ENCODE measurements around the gene ABCC4. TPM values are rescaled to one million over a fixed set of nuclear protein-coding genes. Genes with fewer than 3 reads are reported as not detected.

The ABCC4 gene
- total and polyA plus RNA-seq, 2 donors (not counting 1 experiment from before 2014, with no cell fraction given) = 35.2 to 98.8 TPM

DNA sequence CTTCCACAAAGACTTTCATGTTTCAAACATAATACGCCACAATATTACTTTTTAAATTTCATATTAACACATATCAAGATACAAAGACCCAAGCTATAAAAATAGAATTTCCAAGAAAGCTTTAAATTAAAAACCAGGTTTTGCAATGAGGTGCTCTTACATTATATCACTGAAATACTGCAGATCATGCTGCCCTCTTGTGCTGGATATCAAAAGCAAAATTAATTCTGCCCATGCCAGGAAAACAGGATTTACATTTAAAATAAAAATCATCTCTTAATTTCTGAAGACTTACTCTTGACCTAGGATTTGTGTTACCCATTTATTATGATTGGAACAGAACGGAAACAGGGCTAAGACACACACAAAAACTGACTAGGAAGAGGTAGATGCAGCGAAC is 145.0 kb downstream of the ABCC4 start:
- H3K4me1 ChIP-seq (ENCODE audit: control insufficient read depth, extremely low read depth, insufficient read depth, low read length) = no peaks in the 10 kb centered on the region
- TF ChIP-seq EZH2 (IDR thresholded peaks at IDR 0.05; ENCODE audit: low read length, missing control alignments) = no peak
- TF ChIP-seq, protein P1, sequence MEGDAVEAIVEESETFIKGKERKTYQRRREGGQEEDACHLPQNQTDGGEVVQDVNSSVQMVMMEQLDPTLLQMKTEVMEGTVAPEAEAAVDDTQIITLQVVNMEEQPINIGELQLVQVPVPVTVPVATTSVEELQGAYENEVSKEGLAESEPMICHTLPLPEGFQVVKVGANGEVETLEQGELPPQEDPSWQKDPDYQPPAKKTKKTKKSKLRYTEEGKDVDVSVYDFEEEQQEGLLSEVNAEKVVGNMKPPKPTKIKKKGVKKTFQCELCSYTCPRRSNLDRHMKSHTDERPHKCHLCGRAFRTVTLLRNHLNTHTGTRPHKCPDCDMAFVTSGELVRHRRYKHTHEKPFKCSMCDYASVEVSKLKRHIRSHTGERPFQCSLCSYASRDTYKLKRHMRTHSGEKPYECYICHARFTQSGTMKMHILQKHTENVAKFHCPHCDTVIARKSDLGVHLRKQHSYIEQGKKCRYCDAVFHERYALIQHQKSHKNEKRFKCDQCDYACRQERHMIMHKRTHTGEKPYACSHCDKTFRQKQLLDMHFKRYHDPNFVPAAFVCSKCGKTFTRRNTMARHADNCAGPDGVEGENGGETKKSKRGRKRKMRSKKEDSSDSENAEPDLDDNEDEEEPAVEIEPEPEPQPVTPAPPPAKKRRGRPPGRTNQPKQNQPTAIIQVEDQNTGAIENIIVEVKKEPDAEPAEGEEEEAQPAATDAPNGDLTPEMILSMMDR (conservative IDR thresholded peaks at IDR 0.05 in 1 of 2, IDR thresholded peaks at IDR 0.05 in 1 of 2; ENCODE audit: low read depth in 1 of 2, low read length in 2 of 2) = peak in 1 of 2 donors; percentile 44
- no peak overlapping the region for H3K4me3 ChIP-seq (replicated peaks in 1 of 4; ENCODE audit: control extremely low read depth in 1 of 4, insufficient read depth in 1 of 4, low read depth in 3 of 4, low read length in 4 of 4)
- H3K9ac ChIP-seq (ENCODE audit: insufficient read depth, low read length) = no peak overlapping the region
- no peaks in the 10 kb centered on the region for H4K20me1 ChIP-seq (ENCODE audit: control insufficient read depth, extremely low read depth, insufficient read depth, low read length)
- peak; percentile 16 to 61 for DNase-seq (ENCODE audit: low read depth in 2 of 2)
- no peaks in the 10 kb centered on the region for H3K79me2 ChIP-seq (ENCODE audit: control insufficient read depth, insufficient read depth, low read length)
- peaks cover 5% of the 10 kb centered on the region for H3K36me3 ChIP-seq (ENCODE audit: control insufficient read depth, insufficient read depth, low read length)
- no peak overlapping the region for H3K27ac ChIP-seq (ENCODE audit: insufficient read depth, low read length)
- no peaks in the 10 kb centered on the region for H3K27me3 ChIP-seq (ENCODE audit: control insufficient read depth, insufficient read depth, low read length)
- no peaks in the 10 kb centered on the region for H3K9me3 ChIP-seq (ENCODE audit: control insufficient read depth, insufficient read depth, low read depth, low read length)
- H2AFZ ChIP-seq (ENCODE audit: low read length) = no peak overlapping the region
- no peak overlapping the region for H3K4me2 ChIP-seq (ENCODE audit: extremely low read depth, insufficient read depth, low read length)

DNA sequence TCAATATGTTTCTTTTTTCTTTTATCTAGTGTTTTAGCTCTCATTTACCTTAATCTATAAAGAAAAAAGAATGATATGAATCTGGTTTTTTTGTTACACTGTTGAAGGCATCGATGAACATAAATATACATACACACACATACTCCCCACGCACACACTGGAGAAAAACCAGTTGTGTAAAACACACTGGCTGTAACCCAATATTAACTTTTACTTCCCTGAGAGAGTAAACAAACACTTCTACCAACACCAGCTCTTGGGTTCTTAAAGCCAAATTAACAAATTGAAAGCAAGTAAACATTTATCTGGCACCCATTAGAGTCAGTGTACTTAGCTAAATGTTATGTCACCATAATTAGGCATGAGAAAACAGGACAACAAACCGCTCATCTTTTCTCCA is 145.7 kb downstream of the ABCC4 start:
- no peak for TF ChIP-seq EZH2 (IDR thresholded peaks at IDR 0.05; ENCODE audit: low read length, missing control alignments)
- TF ChIP-seq, protein P1 (conservative IDR thresholded peaks at IDR 0.05 in 1 of 2, IDR thresholded peaks at IDR 0.05 in 1 of 2; ENCODE audit: low read depth in 1 of 2, low read length in 2 of 2) = no peak
- no peak overlapping the region for H3K27ac ChIP-seq (ENCODE audit: insufficient read depth, low read length)
- no peaks in the 10 kb centered on the region for H4K20me1 ChIP-seq (ENCODE audit: control insufficient read depth, extremely low read depth, insufficient read depth, low read length)
- no peak overlapping the region for H3K9ac ChIP-seq (ENCODE audit: insufficient read depth, low read length)
- no peaks in the 10 kb centered on the region for H3K9me3 ChIP-seq (ENCODE audit: control insufficient read depth, insufficient read depth, low read depth, low read length)
- H3K4me2 ChIP-seq (ENCODE audit: extremely low read depth, insufficient read depth, low read length) = no peak overlapping the region
- no peaks in the 10 kb centered on the region for H3K79me2 ChIP-seq (ENCODE audit: control insufficient read depth, insufficient read depth, low read length)
- DNase-seq (ENCODE audit: low read depth in 2 of 2) = no peak
- no peaks in the 10 kb centered on the region for H3K4me1 ChIP-seq (ENCODE audit: control insufficient read depth, extremely low read depth, insufficient read depth, low read length)
- no peak overlapping the region for H3K4me3 ChIP-seq (replicated peaks in 1 of 4; ENCODE audit: control extremely low read depth in 1 of 4, insufficient read depth in 1 of 4, low read depth in 3 of 4, low read length in 4 of 4)
- no peak overlapping the region for H2AFZ ChIP-seq (ENCODE audit: low read length)
- H3K27me3 ChIP-seq (ENCODE audit: control insufficient read depth, insufficient read depth, low read length) = no peaks in the 10 kb centered on the region
- peaks cover 5% of the 10 kb centered on the region for H3K36me3 ChIP-seq (ENCODE audit: control insufficient read depth, insufficient read depth, low read length)

GRCh38 chr13:95155093-95155492 is 146.2 kb downstream of the ABCC4 start:
- DNase-seq (ENCODE audit: low read depth in 2 of 2) = no peak
- Histone ChIP-seq H3K9me3 (ENCODE audit: control insufficient read depth, insufficient read depth, low read depth, low read length) (no peaks in the 10 kb centered on the region), H3K4me3 (replicated peaks in 1 of 4; ENCODE audit: control extremely low read depth in 1 of 4, insufficient read depth in 1 of 4, low read depth in 3 of 4, low read length in 4 of 4) (no peak overlapping the region), H3K36me3 (ENCODE audit: control insufficient read depth, insufficient read depth, low read length) (peaks cover 3% of the 10 kb centered on the region), H3K27me3 (ENCODE audit: control insufficient read depth, insufficient read depth, low read length) (no peaks in the 10 kb centered on the region), H2AFZ (ENCODE audit: low read length) (no peak overlapping the region), H3K79me2 (ENCODE audit: control insufficient read depth, insufficient read depth, low read length) (no peaks in the 10 kb centered on the region), H3K4me1 (ENCODE audit: control insufficient read depth, extremely low read depth, insufficient read depth, low read length) (no peaks in the 10 kb centered on the region), H3K27ac (ENCODE audit: insufficient read depth, low read length) (no peak overlapping the region), H3K4me2 (ENCODE audit: extremely low read depth, insufficient read depth, low read length) (no peak overlapping the region), H4K20me1 (ENCODE audit: control insufficient read depth, extremely low read depth, insufficient read depth, low read length) (no peaks in the 10 kb centered on the region), H3K9ac (ENCODE audit: insufficient read depth, low read length) (no peak overlapping the region)
- no peak for TF ChIP-seq EZH2 (IDR thresholded peaks at IDR 0.05; ENCODE audit: low read length, missing control alignments)
- TF ChIP-seq, protein P1 (conservative IDR thresholded peaks at IDR 0.05 in 1 of 2, IDR thresholded peaks at IDR 0.05 in 1 of 2; ENCODE audit: low read depth in 1 of 2, low read length in 2 of 2) = no peak
